Liver (tissue), 9 donors: ENCODE results near the gene MAG. TPM values are rescaled to one million over a fixed set of nuclear protein-coding genes. Genes with fewer than 3 reads are reported as not detected.

Experiments
- DNase-seq: peaks from one replicate; pipeline ENCODE4 v3.0.0-alpha.2; 2017; ENCODE audit warnings: low spot score
- H3K27ac ChIP-seq, 2 donors: one replicate each; pipeline ENCODE4 v1.7.0; 2013; ENCODE audit warnings: inconsistent platforms in 2 of 2, low read length in 2 of 2, control low read depth in 1 of 2, low read depth in 1 of 2, mild to moderate bottlenecking in 1 of 2
- H3K27me3 ChIP-seq, 4 donors: one replicate each; pipeline versions ENCODE4 v1.6.1 to v1.7.0; 2013; ENCODE audit warnings: low read length in 3 of 4, inconsistent platforms in 1 of 4, mild to moderate bottlenecking in 1 of 4, moderate library complexity in 1 of 4; ENCODE audit not compliant: control insufficient read depth in 4 of 4, insufficient read depth in 4 of 4
- H3K36me3 ChIP-seq, 4 donors: one replicate each; pipeline versions ENCODE4 v1.6.1 to v1.7.0; 2013; ENCODE audit warnings: low read length in 3 of 4, mild to moderate bottlenecking in 3 of 4, low read depth in 1 of 4, moderate library complexity in 1 of 4; ENCODE audit not compliant: control insufficient read depth in 4 of 4, insufficient read depth in 3 of 4
- H3K4me1 ChIP-seq, 4 donors: one replicate each; pipeline versions ENCODE4 v1.6.1 to v1.7.0; 2013; ENCODE audit warnings: low read length in 3 of 4, mild to moderate bottlenecking in 3 of 4, moderate library complexity in 1 of 4; ENCODE audit not compliant: control insufficient read depth in 4 of 4, insufficient read depth in 4 of 4
- H3K4me3 ChIP-seq, 3 donors: one replicate each; pipeline versions ENCODE4 v1.6.1 to v1.7.0; 2013; ENCODE audit warnings: low read length in 3 of 3, control low read depth in 1 of 3, low read depth in 1 of 3, mild to moderate bottlenecking in 1 of 3
- H3K9ac ChIP-seq, 2 donors: one replicate each; pipeline ENCODE4 v1.7.0; 2013; ENCODE audit warnings: low read length in 2 of 2, mild to moderate bottlenecking in 2 of 2, moderate library complexity in 2 of 2, control low read depth in 1 of 2, low read depth in 1 of 2
- H3K9me3 ChIP-seq, 4 donors: one replicate each; pipeline versions ENCODE4 v1.6.1 to v1.7.0; 2013; ENCODE audit warnings: low read length in 3 of 4; ENCODE audit not compliant: control insufficient read depth in 4 of 4
- ATF3 ChIP-seq: IDR thresholded peaks from 2 replicates; pipeline ENCODE4 v1.6.1; 2016; ENCODE audit warnings: antibody characterized with exemption
- EGR1 ChIP-seq, 2 donors: IDR thresholded peaks; 2 replicates each; pipeline ENCODE4 v1.6.1; 2016 to 2018; ENCODE audit warnings: antibody characterized with exemption in 2 of 2, low read depth in 2 of 2
- FOXA1 ChIP-seq: IDR thresholded peaks from 2 replicates; pipeline ENCODE4 v1.6.1; 2016; ENCODE audit warnings: antibody characterized with exemption
- FOXA2 ChIP-seq: IDR thresholded peaks from 2 replicates; pipeline ENCODE4 v1.6.1; 2016; ENCODE audit warnings: antibody characterized with exemption
- GABPA ChIP-seq, 2 donors: IDR thresholded peaks in 1 of 2; conservative IDR thresholded peaks in 1 of 2; 2 replicates each; pipeline ENCODE4 v1.6.1; 2016; ENCODE audit warnings: antibody characterized with exemption in 2 of 2, mild to moderate bottlenecking in 1 of 2, moderate library complexity in 1 of 2
- HNF4A ChIP-seq, 2 donors: conservative IDR thresholded peaks; 2 replicates each; pipeline ENCODE4 v1.6.1; 2016; ENCODE audit warnings: antibody characterized with exemption in 2 of 2, mild to moderate bottlenecking in 2 of 2
- HNF4G ChIP-seq: IDR thresholded peaks from 2 replicates; pipeline ENCODE4 v1.6.1; 2016; ENCODE audit warnings: antibody characterized with exemption
- JUND ChIP-seq, 2 donors: IDR thresholded peaks; 2 replicates each; pipeline ENCODE4 v1.6.1; 2016; ENCODE audit warnings: antibody characterized with exemption in 2 of 2
- MAX ChIP-seq: IDR thresholded peaks from 2 replicates; pipeline ENCODE4 v1.6.1; 2016; ENCODE audit warnings: antibody characterized with exemption
- NR2F2 ChIP-seq: IDR thresholded peaks from 2 replicates; pipeline ENCODE4 v1.6.1; 2016; ENCODE audit warnings: antibody characterized with exemption
- RAD21 ChIP-seq, 2 donors: IDR thresholded peaks; 2 replicates each; pipeline ENCODE4 v1.6.1; 2016; ENCODE audit warnings: antibody characterized with exemption in 2 of 2, mild to moderate bottlenecking in 2 of 2
- REST ChIP-seq: IDR thresholded peaks from 2 replicates; pipeline ENCODE4 v1.6.1; 2016; ENCODE audit warnings: antibody characterized with exemption, mild to moderate bottlenecking
- RXRA ChIP-seq, 2 donors: IDR thresholded peaks; 2 replicates each; pipeline ENCODE4 v1.6.1; 2017 to 2018; ENCODE audit warnings: antibody characterized with exemption in 2 of 2, mild to moderate bottlenecking in 1 of 2
- SP1 ChIP-seq: IDR thresholded peaks from 2 replicates; pipeline ENCODE4 v1.6.1; 2018; ENCODE audit warnings: antibody characterized with exemption, mild to moderate bottlenecking
- TAF1 ChIP-seq: conservative IDR thresholded peaks from 2 replicates; pipeline ENCODE4 v1.6.1; 2016; ENCODE audit warnings: antibody characterized with exemption, mild to moderate bottlenecking
- YY1 ChIP-seq: IDR thresholded peaks from 2 replicates; pipeline ENCODE4 v1.6.1; 2016; ENCODE audit warnings: antibody characterized with exemption, mild to moderate bottlenecking
- ZBTB33 ChIP-seq: IDR thresholded peaks from 2 replicates; pipeline ENCODE4 v1.6.1; 2016; ENCODE audit warnings: antibody characterized with exemption
- WGBS: extraction: QIAGEN DNeasy Blood & Tissue Kit; methylation state at CpG from one replicate; pipeline ENCODE4 v1.1.7; 2013; 5-methylcytosine and 5-hydroxymethylcytosine counted together
- polyA plus RNA-seq, 2 donors: library from polyadenylated mRNA; stranded (reverse) in 1 of 2; unstranded in 1 of 2; fragments of 200-250 nt in 1 of 2; fragments of >200 nt in 1 of 2; fragmentation: Nextera tagmentation in 1 of 2; extraction: Ambion mirVana in 1 of 2; gene quantifications; one replicate each; pipeline versions ENCODE4 v1.2.1 to v1.2.3, GENCODE V29; 2013 to 2015
- total RNA-seq, 2 donors: library from RNA; depleted of rRNA; stranded (reverse); fragments of >200 nt; gene quantifications; one replicate each; pipeline ENCODE4 v1.2.3, GENCODE V29; 2014
- donor health status: healthy.
- donor health status: healthy.
- donor health status: healthy.
- donor health status: healthy.
- donor health status: healthy.

The MAG gene
- total and polyA plus RNA-seq, 4 donors, result 0.29 to 3.9 (median 0.33) TPM; not detected in 1

- H3K27ac ChIP-seq, result no peak overlapping the region
- H3K36me3 ChIP-seq, result no peaks in the 10 kb centered on the region
- TF ChIP-seq TAF1, result no peak
- TF ChIP-seq ATF3, result no peak
- no peak for TF ChIP-seq MAX
- TF ChIP-seq RXRA (IDR thresholded peaks at IDR 0.05), result no peak
- no peak for TF ChIP-seq RAD21 (IDR thresholded peaks at IDR 0.05)
- no peak for TF ChIP-seq HNF4A (conservative IDR thresholded peaks at IDR 0.05)
- no peak for TF ChIP-seq JUND (IDR thresholded peaks at IDR 0.05)
- TF ChIP-seq REST, result no peak
- no peak for TF ChIP-seq ZBTB33
- no peak for TF ChIP-seq FOXA1
- TF ChIP-seq YY1, result no peak
- no peak for TF ChIP-seq GABPA (IDR thresholded peaks at IDR 0.05 in 1 of 2, conservative IDR thresholded peaks at IDR 0.05 in 1 of 2)
- no peak for TF ChIP-seq EGR1 (IDR thresholded peaks at IDR 0.05; ENCODE audit: low read depth in 2 of 2)
- no peak for TF ChIP-seq NR2F2
- TF ChIP-seq FOXA2, result no peak
- H3K4me1 ChIP-seq, result no peaks in the 10 kb centered on the region
- H3K4me3 ChIP-seq, result no peak overlapping the region
- H3K9ac ChIP-seq, result no peak overlapping the region
- DNase-seq, result no peak
- H3K9me3 ChIP-seq, result no peaks in the 10 kb centered on the region
- no peaks in the 10 kb centered on the region for H3K27me3 ChIP-seq
- WGBS, result 85% methylated on average over 11 of the region's 11 CpGs
These were observed 48.5 kb downstream of the MAG start for GRCh38 chr19:35340431-35340830.

- no peaks in the 10 kb centered on the region for H3K36me3 ChIP-seq
- TF ChIP-seq TAF1 (no peak), SP1 (no peak), HNF4G (no peak), MAX (no peak), NR2F2 (no peak), ZBTB33 (no peak), RXRA (IDR thresholded peaks at IDR 0.05) (no peak), FOXA2 (no peak), ATF3 (no peak), REST (no peak), GABPA (IDR thresholded peaks at IDR 0.05 in 1 of 2, conservative IDR thresholded peaks at IDR 0.05 in 1 of 2) (no peak), RAD21 (IDR thresholded peaks at IDR 0.05) (no peak)
- WGBS, result 86% methylated on average over 16 of the region's 16 CpGs
- no peak overlapping the region for H3K4me3 ChIP-seq
- H3K4me1 ChIP-seq, result no peaks in the 10 kb centered on the region
- no peak overlapping the region for H3K9ac ChIP-seq
- no peak overlapping the region for H3K27ac ChIP-seq
- no peak for DNase-seq
- H3K27me3 ChIP-seq, result no peaks in the 10 kb centered on the region
- no peaks in the 10 kb centered on the region for H3K9me3 ChIP-seq
These were observed 49.0 kb downstream of the MAG start for GRCh38 chr19:35341006-35341405.
